Glutamatergic neuron (in vitro differentiated cells): Measurements from ENCODE around the gene HHLA2. TPM values are rescaled to one million over a fixed set of nuclear protein-coding genes. Genes with fewer than 3 reads are reported as not detected.

ENCODE experiments used
- DNase-seq: peaks from one replicate; pipeline ENCODE4 v3.0.0; 2022
- H3K27ac Mint-ChIP-seq: one replicate; pipeline ENCODE4 v1.8.0; 2020; ENCODE audit warnings: mild to moderate bottlenecking, mixed read lengths, inconsistent platforms; ENCODE audit not compliant: unreplicated experiment
- H3K27me3 Mint-ChIP-seq: one replicate; pipeline ENCODE4 v1.8.0; 2020; ENCODE audit warnings: mild to moderate bottlenecking, moderate library complexity, mixed read lengths, inconsistent platforms; ENCODE audit not compliant: unreplicated experiment
- H3K36me3 Mint-ChIP-seq: one replicate; pipeline ENCODE4 v1.8.0; 2020; ENCODE audit warnings: mild to moderate bottlenecking, mixed read lengths, inconsistent platforms; ENCODE audit not compliant: unreplicated experiment
- H3K4me1 Mint-ChIP-seq: one replicate; pipeline ENCODE4 v1.8.0; 2020; ENCODE audit warnings: mild to moderate bottlenecking, low read depth, mixed read lengths, inconsistent platforms; ENCODE audit not compliant: unreplicated experiment
- H3K4me3 Mint-ChIP-seq: one replicate; pipeline ENCODE4 v1.8.0; 2020; ENCODE audit warnings: mild to moderate bottlenecking, mixed read lengths, inconsistent platforms; ENCODE audit not compliant: unreplicated experiment
- H3K9me3 Mint-ChIP-seq: one replicate; pipeline ENCODE4 v1.8.0; 2020; ENCODE audit warnings: mild to moderate bottlenecking, moderate library complexity, mixed read lengths, inconsistent platforms; ENCODE audit not compliant: unreplicated experiment
- total RNA-seq: library from RNA; stranded (reverse); fragmentation: NEBNext Ultra II Directional; extraction: Animal tissue kit (Norgen Biotek cat#: 25700); gene quantifications from one replicate; pipeline ENCODE4 v1.2.1, GENCODE V29; 2021; ENCODE audit not compliant: unreplicated experiment
- TF ChIP-seq, protein P1 (sequence below): fragments of 200-600 bp; sonication (generic); IDR thresholded peaks from one replicate; pipeline ENCODE4 v1.5.0; 2021; ENCODE audit not compliant: partially characterized antibody, unreplicated experiment

HHLA2 gene
- total RNA-seq, 1 donor from 2014 or later = not detected

DNA sequence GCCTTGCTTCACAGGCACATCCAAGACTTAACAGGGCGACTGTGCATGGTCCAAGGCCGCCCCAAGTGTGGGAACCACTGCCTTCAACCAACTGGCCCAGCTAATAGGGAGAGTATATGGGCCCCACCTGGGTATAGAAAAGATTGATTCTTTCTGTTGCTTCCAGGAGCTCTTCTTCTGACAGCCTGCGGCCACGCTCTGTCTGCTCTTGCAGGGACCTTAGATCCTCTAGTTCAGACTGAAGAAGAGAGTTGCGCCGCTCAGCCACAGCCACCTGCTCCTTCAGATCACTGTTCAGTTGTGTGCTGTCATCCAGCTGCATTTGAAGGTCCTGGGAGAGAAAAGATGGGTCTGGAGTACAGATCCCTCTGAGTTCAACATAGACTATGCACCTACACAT, 102.2 kb downstream of the HHLA2 start:
- Mint-ChIP-seq H3K4me3 (no peak overlapping the region), H3K4me1 (no peaks in the 10 kb centered on the region), H3K27ac (no peak overlapping the region), H3K9me3 (peaks cover 2% of the 10 kb centered on the region), H3K36me3 (no peaks in the 10 kb centered on the region), H3K27me3 (no peaks in the 10 kb centered on the region)
- no peak for DNase-seq
- TF ChIP-seq, protein P1, sequence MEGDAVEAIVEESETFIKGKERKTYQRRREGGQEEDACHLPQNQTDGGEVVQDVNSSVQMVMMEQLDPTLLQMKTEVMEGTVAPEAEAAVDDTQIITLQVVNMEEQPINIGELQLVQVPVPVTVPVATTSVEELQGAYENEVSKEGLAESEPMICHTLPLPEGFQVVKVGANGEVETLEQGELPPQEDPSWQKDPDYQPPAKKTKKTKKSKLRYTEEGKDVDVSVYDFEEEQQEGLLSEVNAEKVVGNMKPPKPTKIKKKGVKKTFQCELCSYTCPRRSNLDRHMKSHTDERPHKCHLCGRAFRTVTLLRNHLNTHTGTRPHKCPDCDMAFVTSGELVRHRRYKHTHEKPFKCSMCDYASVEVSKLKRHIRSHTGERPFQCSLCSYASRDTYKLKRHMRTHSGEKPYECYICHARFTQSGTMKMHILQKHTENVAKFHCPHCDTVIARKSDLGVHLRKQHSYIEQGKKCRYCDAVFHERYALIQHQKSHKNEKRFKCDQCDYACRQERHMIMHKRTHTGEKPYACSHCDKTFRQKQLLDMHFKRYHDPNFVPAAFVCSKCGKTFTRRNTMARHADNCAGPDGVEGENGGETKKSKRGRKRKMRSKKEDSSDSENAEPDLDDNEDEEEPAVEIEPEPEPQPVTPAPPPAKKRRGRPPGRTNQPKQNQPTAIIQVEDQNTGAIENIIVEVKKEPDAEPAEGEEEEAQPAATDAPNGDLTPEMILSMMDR = no peak

DNA sequence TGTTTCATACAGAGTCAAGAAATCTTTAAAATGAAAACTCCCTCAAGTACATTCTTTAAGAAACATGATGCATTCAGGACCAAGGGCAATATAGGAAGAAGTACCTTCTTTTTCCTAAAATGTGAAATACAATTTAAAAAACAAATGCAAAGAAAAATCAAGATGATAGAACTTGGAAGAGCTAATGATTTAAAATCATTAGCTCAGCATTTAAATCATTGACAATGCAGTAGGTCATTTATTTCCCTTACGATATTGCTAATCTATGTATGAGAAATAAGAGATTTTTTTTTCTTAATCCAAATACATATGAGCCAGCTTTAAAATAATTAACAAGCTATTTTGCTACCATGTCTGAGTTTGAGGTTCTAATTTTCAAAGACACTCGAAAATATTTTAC, 105.5 kb downstream of the HHLA2 start:
- DNase-seq = no peak
- Mint-ChIP-seq H3K4me3 (no peak overlapping the region), H3K36me3 (no peaks in the 10 kb centered on the region), H3K27me3 (no peaks in the 10 kb centered on the region), H3K27ac (no peak overlapping the region), H3K9me3 (peaks cover 2% of the 10 kb centered on the region), H3K4me1 (peaks cover 22% of the 10 kb centered on the region)
- TF ChIP-seq, protein P1 = no peak

- Mint-ChIP-seq H3K27ac (no peak overlapping the region), H3K4me3 (no peak overlapping the region), H3K27me3 (no peaks in the 10 kb centered on the region), H3K4me1 (peaks cover 23% of the 10 kb centered on the region), H3K36me3 (no peaks in the 10 kb centered on the region), H3K9me3 (peaks cover 2% of the 10 kb centered on the region)
- TF ChIP-seq, protein P1 = no peak
- no peak for DNase-seq
Observed at GRCh38 chr3:108403198-108403597, 106.8 kb downstream of the HHLA2 start.

DNA sequence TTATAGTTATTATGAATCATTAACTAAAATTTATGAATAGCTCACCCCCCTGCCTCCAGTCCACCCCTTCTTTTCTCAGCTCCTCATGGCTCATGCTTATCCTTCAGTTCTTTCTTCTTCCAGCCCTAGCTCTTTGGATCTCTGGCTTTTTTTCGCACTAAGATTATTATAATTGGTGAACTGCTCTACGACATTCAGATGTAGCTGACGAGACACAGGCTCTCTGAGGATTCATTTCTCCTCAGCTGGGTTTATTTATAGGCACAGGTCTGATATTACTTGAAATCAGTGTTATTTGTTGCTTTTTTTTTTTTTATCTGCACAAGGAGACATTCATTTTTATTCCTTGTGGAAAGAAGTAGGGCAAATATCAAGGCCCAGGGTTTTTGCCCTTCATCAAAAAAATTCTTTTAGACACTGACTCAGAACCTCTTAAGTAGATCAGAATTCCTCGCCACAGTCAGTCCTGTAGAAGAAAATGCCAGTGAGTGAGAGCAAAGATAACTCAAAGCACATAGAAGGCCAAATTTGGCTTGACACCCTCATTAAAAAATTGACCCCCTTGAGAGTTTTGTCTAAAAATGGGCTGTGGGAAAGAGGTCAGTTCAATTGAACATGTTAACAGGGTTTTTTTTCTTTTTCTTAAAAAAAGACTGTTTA, 107.5 kb downstream of the HHLA2 start:
- peaks cover 23% of the 10 kb centered on the region for H3K4me1 Mint-ChIP-seq
- H3K27ac Mint-ChIP-seq = no peak overlapping the region
- H3K36me3 Mint-ChIP-seq = no peaks in the 10 kb centered on the region
- TF ChIP-seq, protein P1 = no peak
- no peak overlapping the region for H3K4me3 Mint-ChIP-seq
- no peaks in the 10 kb centered on the region for H3K27me3 Mint-ChIP-seq
- DNase-seq = no peak
- H3K9me3 Mint-ChIP-seq = peaks cover 2% of the 10 kb centered on the region

GRCh38 chr3:108404368-108404767, 108.0 kb downstream of the HHLA2 start:
- DNase-seq = no peak
- Mint-ChIP-seq H3K4me3 (no peak overlapping the region), H3K9me3 (no peaks in the 10 kb centered on the region), H3K36me3 (no peaks in the 10 kb centered on the region), H3K27ac (peak overlapping the region; percentile 7), H3K27me3 (no peaks in the 10 kb centered on the region), H3K4me1 (peaks cover 23% of the 10 kb centered on the region)
- TF ChIP-seq, protein P1 = no peak
